Chondrocyte (in vitro differentiated cells): ENCODE results near the gene RUBCNL. TPM values are rescaled to one million over a fixed set of nuclear protein-coding genes. Genes with fewer than 3 reads are reported as not detected.

Experiments
- DNase-seq: peaks from one replicate; pipeline ENCODE4 v3.0.0; 2021; ENCODE audit warnings: mixed read lengths, low spot score
- H3K27ac Mint-ChIP-seq: one replicate; pipeline ENCODE4 v1.8.0; 2021; ENCODE audit warnings: mild to moderate bottlenecking, moderate library complexity, mixed read lengths; ENCODE audit not compliant: unreplicated experiment
- H3K27me3 Mint-ChIP-seq: 2 replicates; pipeline ENCODE4 v1.8.0; 2021; ENCODE audit warnings: low read depth, mixed read lengths
- H3K36me3 Mint-ChIP-seq: 2 replicates; pipeline ENCODE4 v1.8.0; 2021; ENCODE audit warnings: low read depth, mixed read lengths
- H3K4me1 Mint-ChIP-seq: 2 replicates; pipeline ENCODE4 v1.8.0; 2021; ENCODE audit warnings: low read depth, mild to moderate bottlenecking, mixed read lengths
- H3K4me3 Mint-ChIP-seq: one replicate; pipeline ENCODE4 v1.8.0; 2021; ENCODE audit warnings: mild to moderate bottlenecking, moderate library complexity, mixed read lengths; ENCODE audit not compliant: unreplicated experiment
- H3K9me3 Mint-ChIP-seq: 2 replicates; pipeline ENCODE4 v1.8.0; 2021; ENCODE audit warnings: low read depth, mixed read lengths
- total RNA-seq: library from RNA; stranded (reverse); gene quantifications from 3 replicates; pipeline ENCODE4 v1.2.1, GENCODE V29; 2021
- TF ChIP-seq, protein P1 (sequence below): fragments of 200-600 bp; sonication (generic); IDR thresholded peaks from 2 replicates; pipeline ENCODE4 v1.5.0; 2021; ENCODE audit warnings: antibody characterized with exemption, mild to moderate bottlenecking, moderate library complexity

The RUBCNL gene
- total RNA-seq, 1 donor from 2014 or later: 2.0 TPM

- H3K27me3 Mint-ChIP-seq: no peaks in the 10 kb centered on the region
- DNase-seq: no peak
- TF ChIP-seq, protein P1, sequence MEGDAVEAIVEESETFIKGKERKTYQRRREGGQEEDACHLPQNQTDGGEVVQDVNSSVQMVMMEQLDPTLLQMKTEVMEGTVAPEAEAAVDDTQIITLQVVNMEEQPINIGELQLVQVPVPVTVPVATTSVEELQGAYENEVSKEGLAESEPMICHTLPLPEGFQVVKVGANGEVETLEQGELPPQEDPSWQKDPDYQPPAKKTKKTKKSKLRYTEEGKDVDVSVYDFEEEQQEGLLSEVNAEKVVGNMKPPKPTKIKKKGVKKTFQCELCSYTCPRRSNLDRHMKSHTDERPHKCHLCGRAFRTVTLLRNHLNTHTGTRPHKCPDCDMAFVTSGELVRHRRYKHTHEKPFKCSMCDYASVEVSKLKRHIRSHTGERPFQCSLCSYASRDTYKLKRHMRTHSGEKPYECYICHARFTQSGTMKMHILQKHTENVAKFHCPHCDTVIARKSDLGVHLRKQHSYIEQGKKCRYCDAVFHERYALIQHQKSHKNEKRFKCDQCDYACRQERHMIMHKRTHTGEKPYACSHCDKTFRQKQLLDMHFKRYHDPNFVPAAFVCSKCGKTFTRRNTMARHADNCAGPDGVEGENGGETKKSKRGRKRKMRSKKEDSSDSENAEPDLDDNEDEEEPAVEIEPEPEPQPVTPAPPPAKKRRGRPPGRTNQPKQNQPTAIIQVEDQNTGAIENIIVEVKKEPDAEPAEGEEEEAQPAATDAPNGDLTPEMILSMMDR: no peak
- H3K36me3 Mint-ChIP-seq: no peaks in the 10 kb centered on the region
- no peak overlapping the region for H3K4me3 Mint-ChIP-seq
- peaks cover 34% of the 10 kb centered on the region for H3K4me1 Mint-ChIP-seq
- H3K9me3 Mint-ChIP-seq: no peaks in the 10 kb centered on the region
- peak overlapping the region; percentile 54 for H3K27ac Mint-ChIP-seq
Observed at GRCh38 chr13:46402178-46402577, 15.1 kb upstream of the RUBCNL start.

GRCh38 chr13:46401432-46401831 lies 14.4 kb upstream of the RUBCNL start:
- DNase-seq: no peak
- Mint-ChIP-seq H3K27ac (peak overlapping the region; percentile 87), H3K36me3 (no peaks in the 10 kb centered on the region), H3K4me1 (peaks cover 35% of the 10 kb centered on the region), H3K4me3 (no peak overlapping the region), H3K27me3 (no peaks in the 10 kb centered on the region), H3K9me3 (no peaks in the 10 kb centered on the region)
- TF ChIP-seq, protein P1: no peak

- H3K27ac Mint-ChIP-seq: no peak overlapping the region
Observed at GRCh38 chr13:46396341-46396740, 9.3 kb upstream of the RUBCNL start.

GRCh38 chr13:46392967-46393366 lies 5.9 kb upstream of the RUBCNL start:
- peaks cover 7% of the 10 kb centered on the region for H3K4me1 Mint-ChIP-seq
- no peak overlapping the region for H3K27ac Mint-ChIP-seq

More at GRCh38 chr13:46396341-46396740, 9.3 kb upstream of the RUBCNL start:
- Mint-ChIP-seq H3K36me3 (no peaks in the 10 kb centered on the region), H3K27me3 (peaks cover 1% of the 10 kb centered on the region), H3K4me1 (peaks cover 24% of the 10 kb centered on the region), H3K4me3 (no peak overlapping the region), H3K9me3 (no peaks in the 10 kb centered on the region)
- DNase-seq: no peak
- TF ChIP-seq, protein P1: no peak

DNA sequence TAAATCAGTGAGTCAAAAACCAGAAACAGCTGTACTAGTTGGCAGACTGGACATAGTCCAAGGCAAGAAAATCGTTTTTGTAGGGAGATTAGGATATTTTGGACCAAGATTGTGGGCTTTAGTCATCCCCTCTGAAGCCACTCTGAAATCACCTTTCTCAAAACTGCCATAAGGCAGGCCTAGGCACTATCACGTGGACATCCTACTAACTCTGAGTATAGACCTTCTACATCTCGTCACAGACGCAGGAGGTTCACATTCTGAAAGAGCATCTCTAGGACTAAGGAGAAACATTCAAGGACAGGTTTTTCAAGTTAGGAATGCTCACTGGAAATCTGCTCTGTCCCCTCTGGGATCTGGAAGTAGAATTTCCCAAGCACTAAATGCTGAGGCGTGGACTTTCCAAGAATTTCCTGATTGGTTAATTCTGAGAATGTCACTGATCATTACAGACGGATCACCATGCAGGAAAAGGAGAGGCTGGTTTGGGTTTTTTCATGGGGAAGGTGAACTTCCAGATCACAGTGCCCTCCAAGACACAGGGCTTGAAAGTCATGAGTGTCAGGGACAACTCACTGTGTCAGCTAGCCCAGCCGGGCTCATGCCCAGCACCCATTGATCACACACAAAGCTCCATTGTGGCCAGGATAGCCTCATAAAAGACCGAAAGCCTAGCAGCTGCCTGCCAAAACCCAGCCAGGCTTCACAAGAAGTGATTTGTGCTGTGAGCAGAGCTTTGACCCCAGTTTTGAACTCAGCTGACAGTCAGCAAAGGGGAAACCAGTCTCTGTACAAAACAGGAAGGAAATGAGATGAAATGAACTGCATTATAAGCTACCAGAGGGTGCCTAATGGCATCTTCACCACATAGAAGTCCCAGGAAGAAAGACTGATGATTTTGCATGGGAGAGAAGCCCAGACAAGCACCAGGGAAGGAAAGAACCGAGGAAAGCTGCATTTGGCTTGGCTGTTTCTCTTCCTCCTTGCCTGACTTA lies 2.7 kb upstream of the RUBCNL start:
- Mint-ChIP-seq H3K4me1 (peaks cover 17% of the 10 kb centered on the region), H3K4me3 (no peak overlapping the region), H3K27ac (no peak overlapping the region), H3K9me3 (no peaks in the 10 kb centered on the region), H3K27me3 (peaks cover 12% of the 10 kb centered on the region), H3K36me3 (no peaks in the 10 kb centered on the region)
- DNase-seq: no peak
- TF ChIP-seq, protein P1: no peak

More at GRCh38 chr13:46392967-46393366, 5.9 kb upstream of the RUBCNL start:
- peaks cover 1% of the 10 kb centered on the region for H3K27me3 Mint-ChIP-seq
- TF ChIP-seq, protein P1: no peak
- no peaks in the 10 kb centered on the region for H3K9me3 Mint-ChIP-seq
- H3K36me3 Mint-ChIP-seq: no peaks in the 10 kb centered on the region
- DNase-seq: no peak
- H3K4me3 Mint-ChIP-seq: no peak overlapping the region
